ENCODE results near the gene PSME3. TPM values are rescaled to one million over a fixed set of nuclear protein-coding genes. Genes with fewer than 3 reads are reported as not detected.

Gene PSME3
- total RNA-seq: 37.9 TPM

- FAIRE-seq: no peak
Observed at GRCh38 chr17:42832934-42833766, at the start of gene PSME3. TSS of gene PSME3 (plus strand) at chr17:42833397. CDS start at chr17:42833632, 235 bp downstream.

GRCh38 chr17:42783791-42784138 lies 49.4 kb upstream of the PSME3 start:
- DNase-seq (ENCODE audit: low spot score in 2 of 2) (no peak), FAIRE-seq (no peak)

More at GRCh38 chr17:42832934-42833766, at the start of gene PSME3:
- DNase-seq (ENCODE audit: low spot score in 2 of 2): peak; percentile 81 to 92

- FAIRE-seq (no peak), DNase-seq (ENCODE audit: low spot score in 2 of 2) (no peak)
Observed at GRCh38 chr17:42784409-42784808, 48.8 kb upstream of the PSME3 start.

- FAIRE-seq: no peak
- DNase-seq (ENCODE audit: low spot score in 2 of 2): no peak
Observed at GRCh38 chr17:42784811-42785592, 48.2 kb upstream of the PSME3 start.

GRCh38 chr17:42787266-42787665 lies 45.9 kb upstream of the PSME3 start:
- DNase-seq (ENCODE audit: low spot score in 2 of 2) (no peak), FAIRE-seq (no peak)

- DNase-seq (ENCODE audit: low spot score in 2 of 2) (no peak), FAIRE-seq (no peak)
Observed at GRCh38 chr17:42791948-42792347, 41.2 kb upstream of the PSME3 start.

- FAIRE-seq: no peak
- no peak for DNase-seq (ENCODE audit: low spot score in 2 of 2)
Observed at GRCh38 chr17:42792545-42792944, 40.7 kb upstream of the PSME3 start.

GRCh38 chr17:42795061-42795460 lies 38.1 kb upstream of the PSME3 start:
- no peak for DNase-seq (ENCODE audit: low spot score in 2 of 2)
- FAIRE-seq: no peak

GRCh38 chr17:42795465-42795864 lies 37.7 kb upstream of the PSME3 start:
- FAIRE-seq: no peak
- DNase-seq (ENCODE audit: low spot score in 2 of 2): no peak

- DNase-seq (ENCODE audit: low spot score in 2 of 2) (no peak), FAIRE-seq (no peak)
Observed at GRCh38 chr17:42796066-42796758, 37.0 kb upstream of the PSME3 start.

- FAIRE-seq (no peak), DNase-seq (ENCODE audit: low spot score in 2 of 2) (no peak)
Observed at GRCh38 chr17:42797067-42798007, 35.9 kb upstream of the PSME3 start.

- DNase-seq (ENCODE audit: low spot score in 2 of 2) (no peak), FAIRE-seq (no peak)
Observed at GRCh38 chr17:42798011-42798382, 35.2 kb upstream of the PSME3 start.

GRCh38 chr17:42798383-42799380 lies 34.5 kb upstream of the PSME3 start, which contains the start of the genes CNTD1 and COA3:
TSS of gene CNTD1 (plus strand) at chr17:42798861. CDS start at chr17:42799068, 207 bp downstream.
TSS of gene COA3 (minus strand) at chr17:42798704. CDS start at chr17:42798681, 23 bp downstream.
- peak; percentile 74 to 85 for DNase-seq (ENCODE audit: low spot score in 2 of 2)
- no peak for FAIRE-seq

- FAIRE-seq: no peak
- DNase-seq (ENCODE audit: low spot score in 2 of 2): no peak
Observed at GRCh38 chr17:42803074-42803883, 29.9 kb upstream of the PSME3 start.

GRCh38 chr17:42804918-42805367 lies 28.3 kb upstream of the PSME3 start:
- FAIRE-seq (no peak), DNase-seq (ENCODE audit: low spot score in 2 of 2) (no peak)

GRCh38 chr17:42806249-42806648 lies 26.9 kb upstream of the PSME3 start:
- FAIRE-seq (no peak), DNase-seq (ENCODE audit: low spot score in 2 of 2) (no peak)

GRCh38 chr17:42809250-42809649 lies 23.9 kb upstream of the PSME3 start:
- FAIRE-seq (no peak), DNase-seq (ENCODE audit: low spot score in 2 of 2) (peak in 1 of 2 donors; percentile 54)

Measured in frontal cortex (tissue), 4 donors.